GM12892 (cell line): ENCODE measurements around the gene CMTR1.

Source experiments
- POLR2A ChIP-seq: IDR thresholded peaks from 2 replicates; pipeline ENCODE4 v1.6.1; 2011; ENCODE audit warnings: low read depth, low read length, control low read depth
- TAF1 ChIP-seq: IDR thresholded peaks from 2 replicates; pipeline ENCODE4 v1.6.1; 2011; ENCODE audit warnings: low read depth, mild to moderate bottlenecking, control low read depth, low read length, borderline replicate concordance

GRCh38 chr6:37460805-37461204 is 27.8 kb downstream of the CMTR1 start:
- TF ChIP-seq POLR2A (no peak), TAF1 (no peak)
